ENCODE results near the gene GTF3A. TPM values are rescaled to one million over a fixed set of nuclear protein-coding genes. Genes with fewer than 3 reads are reported as not detected.

Gene GTF3A
- total RNA-seq, 2 donors from 2014 or later, result 54.7 to 94.2 TPM

GRCh38 chr13:27449081-27449603 lies 24.7 kb downstream of the GTF3A start:
- ATAC-seq (no peak), DNase-seq (peak in 1 of 4 donors; percentile 26)
- Histone ChIP-seq H3K27ac (peak overlapping the region; percentile 98 to 100 (median 99)), H3K4me3 (peak overlapping the region in 1 of 2 donors; percentile 91), H3K4me1 (peaks cover 30% of the 10 kb centered on the region), H3K27me3 (no peaks in the 10 kb centered on the region), H3K9me3 (no peaks in the 10 kb centered on the region), H3K36me3 (replicated peaks in 1 of 2; ENCODE audit: insufficient read depth in 1 of 2, low read depth in 2 of 2) (no peaks in the 10 kb centered on the region)
- no peak for TF ChIP-seq POLR2A (IDR thresholded peaks at IDR 0.05)
- TF ChIP-seq CTCF (IDR thresholded peaks at IDR 0.05), result no peak
- 20 to 27% methylated on average over 15 of the region's 15 CpGs for WGBS, 2 donors
- intact Hi-C loops (cut with DNase I), result no loop called here

GRCh38 chr13:27449936-27450828 lies 25.8 kb downstream of the GTF3A start, which contains the start of gene MTIF3:
TSS of gene MTIF3 (minus strand) at chr13:27450564. CDS start at chr13:27440448, 10,116 bp downstream.
- Histone ChIP-seq H3K4me1 (peaks cover 30% of the 10 kb centered on the region), H3K9me3 (no peaks in the 10 kb centered on the region), H3K4me3 (peak within 1 kb of the TSS; percentile 35 to 91), H3K27me3 (no peaks in the 10 kb centered on the region), H3K27ac (peak within 1 kb of the TSS; percentile 98 to 100 (median 99)), H3K36me3 (replicated peaks in 1 of 2; ENCODE audit: insufficient read depth in 1 of 2, low read depth in 2 of 2) (no peaks in the 10 kb centered on the region)
- 0% methylated on average over 19 to 73 of the region's 81 CpGs for WGBS, 2 donors
- DNase-seq (peak; percentile 97 to 98 (median 98)), ATAC-seq (peak; percentile 89)
- intact Hi-C loops (cut with DNase I), result no loop called here
- TF ChIP-seq CTCF (IDR thresholded peaks at IDR 0.05), result peak in 4 of 7 experiments; percentile 3 to 22 (median 20)
- TF ChIP-seq POLR2A (IDR thresholded peaks at IDR 0.05), result peak; percentile 77 to 98 (median 97)

- H3K4me1 ChIP-seq, result peaks cover 30% of the 10 kb centered on the region
- H3K9me3 ChIP-seq, result no peaks in the 10 kb centered on the region
- peak; percentile 43 to 59 (median 52) for DNase-seq
- no peaks in the 10 kb centered on the region for H3K36me3 ChIP-seq (replicated peaks in 1 of 2; ENCODE audit: insufficient read depth in 1 of 2, low read depth in 2 of 2)
- H3K27me3 ChIP-seq, result no peaks in the 10 kb centered on the region
- peak overlapping the region; percentile 98 to 100 (median 99) for H3K27ac ChIP-seq
- TF ChIP-seq CTCF (IDR thresholded peaks at IDR 0.05) (peak in 1 of 7 experiments; percentile 24), POLR2A (IDR thresholded peaks at IDR 0.05) (peak in 1 of 3 donors; percentile 16)
- peak overlapping the region; percentile 35 to 91 for H3K4me3 ChIP-seq
- 0 to 1% methylated on average over 10 to 34 of the region's 34 CpGs for WGBS, 2 donors
- intact Hi-C loops (cut with DNase I), result no loop called here
- ATAC-seq, result peak; percentile 61
Observed at GRCh38 chr13:27450921-27451471, 26.6 kb downstream of the GTF3A start.

GRCh38 chr13:27455331-27455855 lies 31.0 kb downstream of the GTF3A start:
- DNase-seq (no peak), ATAC-seq (no peak)
- H3K27me3 ChIP-seq, result no peaks in the 10 kb centered on the region
- 18 to 21% methylated on average over 5 of the region's 5 CpGs for WGBS, 2 donors
- H3K4me3 ChIP-seq, result no peak overlapping the region
- TF ChIP-seq POLR2A (IDR thresholded peaks at IDR 0.05), result no peak
- no peak for TF ChIP-seq CTCF (IDR thresholded peaks at IDR 0.05)
- H3K36me3 ChIP-seq (replicated peaks in 1 of 2; ENCODE audit: insufficient read depth in 1 of 2, low read depth in 2 of 2), result no peaks in the 10 kb centered on the region
- peaks cover 7% of the 10 kb centered on the region for H3K4me1 ChIP-seq
- H3K27ac ChIP-seq, result peak overlapping the region in 3 of 4 donors; percentile 5 to 35 (median 28)
- intact Hi-C loops (cut with DNase I), result no loop called here
- no peaks in the 10 kb centered on the region for H3K9me3 ChIP-seq

Measured in body of pancreas (tissue), 4 donors.